K562 (cell line): ENCODE results near the gene ACTG2.

ENCODE experiments used
- ATF7 ChIP-seq: fragments of 450-650 bp; IDR thresholded peaks from 2 replicates; pipeline ENCODE4 v1.7.1; 2014; ENCODE audit warnings: mild to moderate bottlenecking, moderate library complexity
- BDP1 ChIP-seq: IDR thresholded peaks from 3 replicates; pipeline ENCODE4 v1.6.1; 2011; ENCODE audit not compliant: insufficient read length, insufficient read depth
- CTCF ChIP-seq, 3 experiments: IDR thresholded peaks in 2 of 3; conservative IDR thresholded peaks in 1 of 3; 2 replicates each; pipeline ENCODE4 v1.5.1; 2011 to 2012; ENCODE audit warnings: low read length in 3 of 3, mild to moderate bottlenecking in 3 of 3, control low read depth in 2 of 3, improper control_type of control experiment in 1 of 3, inconsistent platforms in 1 of 3, low read depth in 1 of 3, mixed read lengths in 1 of 3, moderate library complexity in 1 of 3; ENCODE audit not compliant: insufficient read depth in 2 of 3
- EZH2 ChIP-seq: IDR thresholded peaks from 2 replicates; pipeline ENCODE4 v1.6.1; 2012; ENCODE audit warnings: low read depth, mild to moderate bottlenecking, inconsistent platforms, low read length, borderline replicate concordance
- PTRF ChIP-seq: fragments of 450-650 bp; IDR thresholded peaks from 2 replicates; pipeline ENCODE4 v1.6.1; 2016; ENCODE audit warnings: mild to moderate bottlenecking, missing genetic modification characterization, missing compliant biosample characterization
- STAT5A ChIP-seq: IDR thresholded peaks from 2 replicates; pipeline ENCODE4 v1.6.1; 2012; ENCODE audit warnings: low read length, inconsistent platforms, borderline replicate concordance
- TAF15 ChIP-seq: fragments of 200-400 bp; formaldehyde crosslinking; IDR thresholded peaks from 2 replicates; pipeline ENCODE4 v1.6.1; 2017; ENCODE audit warnings: mild to moderate bottlenecking, low read depth, low read length, moderate library complexity
- ZNF263 ChIP-seq: sonication (generic); formaldehyde crosslinking; IDR thresholded peaks from 2 replicates; pipeline ENCODE4 v1.8.0; 2022; ENCODE audit warnings: mild to moderate bottlenecking, missing genetic modification reagents, borderline replicate concordance

GRCh38 chr2:73896362-73897239 lies 3.8 kb downstream of the ACTG2 start:
- TF ChIP-seq PTRF, result no peak
- TF ChIP-seq ZNF263, result no peak
- no peak for TF ChIP-seq ATF7
- TF ChIP-seq EZH2, result no peak
- TF ChIP-seq BDP1, result no peak
- TF ChIP-seq STAT5A, result no peak
- no peak for TF ChIP-seq TAF15
- TF ChIP-seq CTCF (IDR thresholded peaks at IDR 0.05 in 2 of 3, conservative IDR thresholded peaks at IDR 0.05 in 1 of 3; ENCODE audit: insufficient read depth in 2 of 3, low read depth in 1 of 3, low read length in 3 of 3), result no peak
